GM12865 (cell line): ENCODE results near the gene INTS6L.

Experiments
- DNase-seq: peaks from one replicate; pipeline ENCODE4 v3.0.0; 2010; ENCODE audit warnings: low read depth
- H3K4me3 ChIP-seq: 2 replicates; pipeline ENCODE4 v1.5.1; 2011; ENCODE audit warnings: mild to moderate bottlenecking, low read depth, low read length, control low read depth
- CTCF ChIP-seq: IDR thresholded peaks from 2 replicates; pipeline ENCODE4 v1.5.1; 2011; ENCODE audit warnings: low read length, control low read depth, low read depth, inconsistent platforms; ENCODE audit not compliant: insufficient read depth; ENCODE audit errors: missing control alignments

Gene INTS6L

GRCh38 chrX:135547767-135548166, 27.3 kb downstream of the INTS6L start:
- TF ChIP-seq CTCF, result no peak
- H3K4me3 ChIP-seq, result no peak overlapping the region
- DNase-seq, result no peak

- no peak for DNase-seq
- no peak overlapping the region for H3K4me3 ChIP-seq
- no peak for TF ChIP-seq CTCF
Observed at GRCh38 chrX:135549519-135549918, 29.1 kb downstream of the INTS6L start.

- no peak for TF ChIP-seq CTCF
- peak; percentile 15 for DNase-seq
Observed at GRCh38 chrX:135556055-135556454, 35.6 kb downstream of the INTS6L start.

GRCh38 chrX:135557344-135557743, 36.9 kb downstream of the INTS6L start:
- H3K4me3 ChIP-seq, result no peak overlapping the region
- DNase-seq, result no peak
- no peak for TF ChIP-seq CTCF

More at GRCh38 chrX:135556055-135556454, 35.6 kb downstream of the INTS6L start:
- no peak overlapping the region for H3K4me3 ChIP-seq

GRCh38 chrX:135572436-135572835, 52.0 kb downstream of the INTS6L start:
- no peak overlapping the region for H3K4me3 ChIP-seq
- no peak for DNase-seq
- TF ChIP-seq CTCF, result no peak

- no peak for DNase-seq
- no peak for TF ChIP-seq CTCF
- no peak overlapping the region for H3K4me3 ChIP-seq
Observed at GRCh38 chrX:135581496-135581895, 61.0 kb downstream of the INTS6L start.

- no peak overlapping the region for H3K4me3 ChIP-seq
- no peak for TF ChIP-seq CTCF
- no peak for DNase-seq
Observed at GRCh38 chrX:135585153-135585552, 64.7 kb downstream of the INTS6L start.
